Osteocyte (in vitro differentiated cells): ENCODE results near the gene PCSK7. TPM values are rescaled to one million over a fixed set of nuclear protein-coding genes. Genes with fewer than 3 reads are reported as not detected.
"Not testable (repeated sequence)": the region's sequence is repeated elsewhere in the genome, so short reads cannot be mapped to it uniquely, and the experiment has no call there.

Experiments used
- DNase-seq: peaks from one replicate; pipeline ENCODE4 v3.0.0; 2021; ENCODE audit warnings: mixed read lengths; ENCODE audit not compliant: unreplicated experiment; ENCODE audit errors: extremely low spot score
- H3K27ac Mint-ChIP-seq: one replicate; pipeline ENCODE4 v1.8.0; 2021; ENCODE audit warnings: mild to moderate bottlenecking, mixed read lengths; ENCODE audit not compliant: unreplicated experiment
- H3K27me3 Mint-ChIP-seq: one replicate; pipeline ENCODE4 v1.8.0; 2021; ENCODE audit warnings: mixed read lengths; ENCODE audit not compliant: unreplicated experiment
- H3K36me3 Mint-ChIP-seq: one replicate; pipeline ENCODE4 v1.8.0; 2021; ENCODE audit warnings: mixed read lengths; ENCODE audit not compliant: unreplicated experiment
- H3K4me1 Mint-ChIP-seq: one replicate; pipeline ENCODE4 v1.8.0; 2021; ENCODE audit warnings: mixed read lengths; ENCODE audit not compliant: unreplicated experiment
- H3K4me3 Mint-ChIP-seq: one replicate; pipeline ENCODE4 v1.8.0; 2021; ENCODE audit warnings: mild to moderate bottlenecking, moderate library complexity, mixed read lengths; ENCODE audit not compliant: unreplicated experiment
- H3K9me3 Mint-ChIP-seq: one replicate; pipeline ENCODE4 v1.8.0; 2021; ENCODE audit warnings: mixed read lengths; ENCODE audit not compliant: unreplicated experiment
- total RNA-seq: library from RNA; stranded (reverse); gene quantifications from 2 replicates; pipeline ENCODE4 v1.2.1, GENCODE V29; 2021
- TF ChIP-seq, protein P1 (sequence below): fragments of 200-600 bp; sonication (generic); IDR thresholded peaks from 2 replicates; pipeline ENCODE4 v1.5.0; 2021; ENCODE audit warnings: antibody characterized with exemption, mild to moderate bottlenecking, moderate library complexity

PCSK7 gene
- total RNA-seq, 1 donor from 2014 or later: 65.0 TPM

GRCh38 chr11:117217141-117218084, 14.5 kb downstream of the PCSK7 start:
- TF ChIP-seq, protein P1, sequence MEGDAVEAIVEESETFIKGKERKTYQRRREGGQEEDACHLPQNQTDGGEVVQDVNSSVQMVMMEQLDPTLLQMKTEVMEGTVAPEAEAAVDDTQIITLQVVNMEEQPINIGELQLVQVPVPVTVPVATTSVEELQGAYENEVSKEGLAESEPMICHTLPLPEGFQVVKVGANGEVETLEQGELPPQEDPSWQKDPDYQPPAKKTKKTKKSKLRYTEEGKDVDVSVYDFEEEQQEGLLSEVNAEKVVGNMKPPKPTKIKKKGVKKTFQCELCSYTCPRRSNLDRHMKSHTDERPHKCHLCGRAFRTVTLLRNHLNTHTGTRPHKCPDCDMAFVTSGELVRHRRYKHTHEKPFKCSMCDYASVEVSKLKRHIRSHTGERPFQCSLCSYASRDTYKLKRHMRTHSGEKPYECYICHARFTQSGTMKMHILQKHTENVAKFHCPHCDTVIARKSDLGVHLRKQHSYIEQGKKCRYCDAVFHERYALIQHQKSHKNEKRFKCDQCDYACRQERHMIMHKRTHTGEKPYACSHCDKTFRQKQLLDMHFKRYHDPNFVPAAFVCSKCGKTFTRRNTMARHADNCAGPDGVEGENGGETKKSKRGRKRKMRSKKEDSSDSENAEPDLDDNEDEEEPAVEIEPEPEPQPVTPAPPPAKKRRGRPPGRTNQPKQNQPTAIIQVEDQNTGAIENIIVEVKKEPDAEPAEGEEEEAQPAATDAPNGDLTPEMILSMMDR: no peak
- Mint-ChIP-seq H3K27ac (peak overlapping the region; percentile 75), H3K36me3 (peaks cover 34% of the 10 kb centered on the region), H3K4me3 (no peak overlapping the region), H3K9me3 (no peaks in the 10 kb centered on the region), H3K4me1 (peaks cover 57% of the 10 kb centered on the region), H3K27me3 (no peaks in the 10 kb centered on the region)
- DNase-seq: no peak

DNA sequence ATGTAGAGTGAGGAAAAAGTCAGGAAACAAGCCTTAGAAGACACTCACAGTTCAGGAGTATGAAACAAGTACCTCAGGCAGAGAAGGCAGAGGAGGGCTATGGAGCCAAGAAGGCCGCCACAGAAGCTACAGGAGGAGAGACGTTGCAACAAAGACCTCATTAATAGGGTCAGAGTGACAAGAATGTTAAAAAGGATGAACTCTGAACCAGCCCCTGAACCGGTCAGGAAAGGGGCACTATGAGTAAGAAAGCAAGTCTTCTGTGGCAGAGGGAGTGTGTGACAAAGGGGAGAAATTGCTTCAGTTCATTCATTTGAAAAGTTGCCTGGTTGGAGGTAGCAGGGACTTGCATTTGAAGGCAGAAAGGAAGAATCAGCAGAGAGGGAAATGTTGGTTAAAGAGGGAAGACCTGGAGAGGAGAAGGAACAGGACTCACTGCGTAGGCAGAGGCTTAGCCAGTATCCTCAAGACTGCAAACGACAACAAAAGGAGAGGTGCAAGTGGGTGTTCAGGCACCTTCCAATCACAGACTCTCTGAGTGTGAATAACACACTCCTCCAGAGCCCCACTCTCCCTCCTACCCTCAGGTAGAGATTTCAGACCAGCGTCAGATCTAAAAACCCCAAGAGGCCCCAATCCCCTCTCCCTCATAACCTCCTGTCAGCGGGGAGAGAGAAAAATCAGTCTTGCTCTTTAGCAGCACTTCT, 17.3 kb downstream of the PCSK7 start:
- TF ChIP-seq, protein P1: no peak
- Mint-ChIP-seq H3K4me3 (no peak overlapping the region), H3K27me3 (no peaks in the 10 kb centered on the region), H3K27ac (no peak overlapping the region), H3K36me3 (peaks cover 41% of the 10 kb centered on the region), H3K4me1 (peaks cover 31% of the 10 kb centered on the region), H3K9me3 (no peaks in the 10 kb centered on the region)
- DNase-seq: no peak

DNA sequence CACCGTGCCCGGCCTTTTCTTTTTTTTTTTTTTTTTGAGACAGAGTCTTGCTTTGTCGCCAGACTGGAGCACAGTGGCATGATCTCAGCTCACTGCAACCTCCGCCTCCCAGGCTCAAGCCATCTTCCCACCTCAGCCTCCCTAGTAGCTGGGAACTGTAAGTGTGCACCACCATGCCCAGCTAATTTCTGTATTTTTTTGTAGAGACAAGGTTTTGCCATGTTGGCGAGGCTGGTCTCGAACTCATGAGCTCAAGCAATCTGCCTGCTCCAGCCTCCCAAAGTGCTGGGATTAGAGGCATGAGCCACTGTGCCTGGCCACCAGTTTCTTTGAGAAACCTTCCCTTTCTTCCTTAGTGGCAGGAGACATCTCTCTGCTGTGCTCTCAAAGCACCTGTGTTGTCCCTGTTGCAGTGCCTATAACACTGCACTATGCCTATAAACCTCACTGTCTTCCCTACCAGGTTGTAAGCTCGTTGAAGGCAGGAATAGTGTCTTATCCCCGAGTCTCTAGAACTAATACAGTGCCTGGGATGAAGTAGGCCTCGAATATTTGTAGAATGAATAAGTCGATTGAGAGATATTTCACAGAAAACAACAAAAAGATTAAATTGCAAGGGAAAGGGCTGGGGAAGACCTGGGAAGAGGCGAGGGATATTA, 19.0 kb downstream of the PCSK7 start:
- Mint-ChIP-seq H3K27ac (no peak overlapping the region), H3K27me3 (no peaks in the 10 kb centered on the region), H3K4me1 (peaks cover 13% of the 10 kb centered on the region), H3K9me3 (no peaks in the 10 kb centered on the region), H3K36me3 (peaks cover 30% of the 10 kb centered on the region), H3K4me3 (no peak overlapping the region)
- TF ChIP-seq, protein P1: no peak
- no peak for DNase-seq

- no peaks in the 10 kb centered on the region for H3K27me3 Mint-ChIP-seq
- peaks cover 27% of the 10 kb centered on the region for H3K36me3 Mint-ChIP-seq
- H3K4me3 Mint-ChIP-seq: no peak overlapping the region
- no peaks in the 10 kb centered on the region for H3K9me3 Mint-ChIP-seq
- H3K4me1 Mint-ChIP-seq: peaks cover 2% of the 10 kb centered on the region
- DNase-seq: no peak
- no peak overlapping the region for H3K27ac Mint-ChIP-seq
- TF ChIP-seq, protein P1: no peak
These were observed 21.3 kb downstream of the PCSK7 start for GRCh38 chr11:117210620-117211019.

DNA sequence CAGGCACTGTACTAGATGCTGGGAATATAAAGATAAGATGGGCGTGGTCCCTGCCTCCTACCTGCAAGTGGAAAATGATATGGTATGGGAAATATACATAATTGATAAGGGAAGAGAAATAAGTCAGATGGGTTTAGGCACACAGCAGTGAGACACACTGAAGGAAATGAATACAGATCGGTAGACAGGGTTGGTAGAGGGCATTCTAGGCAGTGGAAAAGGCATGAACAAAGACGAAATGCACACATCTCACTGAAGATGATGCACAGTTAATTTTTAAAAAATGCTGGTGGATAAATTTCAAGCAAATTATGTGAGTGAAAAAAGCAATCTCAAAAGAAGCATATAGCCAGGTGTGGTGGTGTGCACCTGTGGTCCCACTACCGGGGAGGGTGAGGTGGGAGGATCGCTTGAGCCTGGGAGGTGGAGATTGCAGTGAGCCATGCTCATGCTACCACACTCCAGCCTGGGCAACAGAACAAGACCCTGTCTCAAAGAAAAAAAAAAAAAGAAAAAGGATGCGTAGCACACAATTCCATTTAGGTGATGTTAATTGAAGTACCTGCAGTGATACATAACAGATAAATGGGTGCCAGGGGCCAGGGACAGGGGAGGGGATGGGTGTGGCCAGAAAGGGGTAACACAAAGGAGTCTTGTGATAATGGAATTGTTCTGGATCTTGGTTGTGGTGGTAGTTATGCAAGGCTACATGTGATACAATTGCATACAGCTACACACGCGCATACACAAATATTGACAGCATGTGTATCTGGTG, 22.3 kb downstream of the PCSK7 start:
- H3K4me3 Mint-ChIP-seq, H3K27ac Mint-ChIP-seq: not testable (repeated sequence)

More for the DNA sequence above, 22.3 kb downstream of the PCSK7 start:
- not testable (repeated sequence) for H3K4me1 Mint-ChIP-seq, H3K9me3 Mint-ChIP-seq, DNase-seq, H3K27me3 Mint-ChIP-seq
- H3K36me3 Mint-ChIP-seq: peaks cover 33% of the 10 kb centered on the region
